Activated T-cell treated with anti-CD3 and anti-CD28 coated beads for 4 hours (primary cell): ENCODE results near the gene BBS1.
"Not testable (repeated sequence)": the region's sequence is repeated elsewhere in the genome, so short reads cannot be mapped to it uniquely, and the experiment has no call there.

Experiments used
- DNase-seq: peaks from one replicate; pipeline ENCODE4 v3.0.0-alpha.2; 2020

BBS1 gene

GRCh38 chr11:66510271-66510989, at the start of gene BBS1:
TSS of gene BBS1 (plus strand) at chr11:66510635. CDS start at chr11:66510660, 25 bp downstream.
- DNase-seq, result peak; percentile 79

GRCh38 chr11:66462010-66462409, 48.4 kb upstream of the BBS1 start:
- DNase-seq, result no peak

GRCh38 chr11:66462911-66463310, 47.5 kb upstream of the BBS1 start:
- no peak for DNase-seq

- DNase-seq, result not testable (repeated sequence)
Observed at GRCh38 chr11:66464116-66464515, 46.3 kb upstream of the BBS1 start.

GRCh38 chr11:66464916-66465315, 45.5 kb upstream of the BBS1 start:
- no peak for DNase-seq

- DNase-seq, result no peak
Observed at GRCh38 chr11:66465373-66466224, 44.8 kb upstream of the BBS1 start.

GRCh38 chr11:66466225-66467033, 44.0 kb upstream of the BBS1 start, which contains the start of gene PELI3:
TSS of gene PELI3 (plus strand) at chr11:66466905. CDS start at chr11:66468129, 1,224 bp downstream.
- DNase-seq, result peak; percentile 98

GRCh38 chr11:66467034-66467659, 43.3 kb upstream of the BBS1 start:
- no peak for DNase-seq

- DNase-seq, result no peak
Observed at GRCh38 chr11:66467756-66468155, 42.7 kb upstream of the BBS1 start.

GRCh38 chr11:66468691-66469090, 41.7 kb upstream of the BBS1 start:
- no peak for DNase-seq

- no peak for DNase-seq
Observed at GRCh38 chr11:66469441-66469840, 41.0 kb upstream of the BBS1 start.

- DNase-seq, result no peak
Observed at GRCh38 chr11:66470015-66470414, 40.4 kb upstream of the BBS1 start.

GRCh38 chr11:66471142-66471541, 39.3 kb upstream of the BBS1 start:
- no peak for DNase-seq

GRCh38 chr11:66472054-66472453, 38.4 kb upstream of the BBS1 start:
- DNase-seq, result no peak

GRCh38 chr11:66473167-66473566, 37.3 kb upstream of the BBS1 start:
- no peak for DNase-seq

- DNase-seq, result no peak
Observed at GRCh38 chr11:66473608-66474515, 36.6 kb upstream of the BBS1 start.

GRCh38 chr11:66475349-66476172, 34.9 kb upstream of the BBS1 start:
- no peak for DNase-seq

- DNase-seq, result no peak
Observed at GRCh38 chr11:66476173-66476840, 34.1 kb upstream of the BBS1 start.

- no peak for DNase-seq
Observed at GRCh38 chr11:66476841-66477251, 33.6 kb upstream of the BBS1 start.
